Neural progenitor cell (in vitro differentiated cells): Measurements from ENCODE around the gene KIF5B. TPM values are rescaled to one million over a fixed set of nuclear protein-coding genes. Genes with fewer than 3 reads are reported as not detected.

Experiments
- DNase-seq: peaks from one replicate; pipeline ENCODE4 v3.0.0-alpha.2; 2016; ENCODE audit warnings: low spot score
- H2AFZ ChIP-seq: fragments of 200-600 bp; sonication (generic); replicated peaks from 2 replicates; pipeline ENCODE4 v1.6.1; 2016; ENCODE audit warnings: antibody characterized with exemption
- H3F3A ChIP-seq: fragments of 200-600 bp; sonication (generic); 2 replicates; pipeline ENCODE4 v1.6.1; 2016; ENCODE audit warnings: antibody characterized with exemption, low read depth
- H3K27ac ChIP-seq: fragments of 200-600 bp; sonication (generic); 2 replicates; pipeline ENCODE4 v1.5.1; 2016; ENCODE audit warnings: mild to moderate bottlenecking
- H3K27me3 ChIP-seq: fragments of 200-600 bp; sonication (generic); 2 replicates; pipeline ENCODE4 v1.6.1; 2016; ENCODE audit warnings: mild to moderate bottlenecking, moderate library complexity
- H3K36me3 ChIP-seq: fragments of 200-600 bp; sonication (generic); 2 replicates; pipeline ENCODE4 v1.5.1; 2016
- H3K4me1 ChIP-seq: fragments of 200-600 bp; sonication (generic); 2 replicates; pipeline ENCODE4 v1.6.1; 2016; ENCODE audit warnings: mixed run types
- H3K4me2 ChIP-seq: fragments of 200-600 bp; sonication (generic); 2 replicates; pipeline ENCODE4 v1.6.1; 2016
- H3K4me3 ChIP-seq: fragments of 200-600 bp; sonication (generic); 2 replicates; pipeline ENCODE4 v1.5.1; 2016
- H3K79me2 ChIP-seq: fragments of 200-600 bp; sonication (generic); 2 replicates; pipeline ENCODE4 v1.6.1; 2016; ENCODE audit warnings: low read depth
- H3K9ac ChIP-seq: fragments of 200-600 bp; sonication (generic); 2 replicates; pipeline ENCODE4 v1.6.1; 2016
- H3K9me3 ChIP-seq: fragments of 200-600 bp; sonication (generic); 2 replicates; pipeline ENCODE4 v1.5.1; 2016; ENCODE audit warnings: low read depth
- H4K20me1 ChIP-seq: fragments of 200-600 bp; sonication (generic); 2 replicates; pipeline ENCODE4 v1.6.1; 2016; ENCODE audit warnings: low read depth
- H3K27ac Mint-ChIP-seq: 3 replicates; pipeline ENCODE4 v1.8.0; 2021; ENCODE audit warnings: mixed read lengths
- H3K27me3 Mint-ChIP-seq: 2 replicates; pipeline ENCODE4 v1.8.0; 2022; ENCODE audit warnings: low read depth, mild to moderate bottlenecking, inconsistent platforms, moderate library complexity, mixed read lengths; ENCODE audit not compliant: insufficient read depth
- H3K36me3 Mint-ChIP-seq: 3 replicates; pipeline ENCODE4 v1.8.0; 2021; ENCODE audit warnings: mixed read lengths
- H3K4me1 Mint-ChIP-seq: 3 replicates; pipeline ENCODE4 v1.8.0; 2021; ENCODE audit warnings: mixed read lengths
- H3K4me3 Mint-ChIP-seq: 3 replicates; pipeline ENCODE4 v1.8.0; 2021; ENCODE audit warnings: mild to moderate bottlenecking, moderate library complexity, mixed read lengths
- H3K9me3 Mint-ChIP-seq: 3 replicates; pipeline ENCODE4 v1.8.0; 2020; ENCODE audit warnings: mixed read lengths
- EZH2 ChIP-seq: fragments of 200-600 bp; sonication (generic); IDR thresholded peaks from 2 replicates; pipeline ENCODE4 v1.6.1; 2017; ENCODE audit warnings: antibody characterized with exemption, mild to moderate bottlenecking, moderate library complexity
- EZH2phosphoT487 ChIP-seq: fragments of 200-600 bp; sonication (generic); IDR thresholded peaks from 2 replicates; pipeline ENCODE4 v1.6.1; 2017; ENCODE audit warnings: antibody characterized with exemption
- total RNA-seq: library from RNA; depleted of rRNA; stranded (reverse); fragments of >200 nt; gene quantifications from 2 replicates; pipeline ENCODE4 v1.2.3, GENCODE V29; 2015; ENCODE audit warnings: low replicate concordance
- TF ChIP-seq, protein P1 (sequence below): fragments of 200-600 bp; sonication (generic); IDR thresholded peaks from 2 replicates; pipeline ENCODE4 v1.5.1; 2017; ENCODE audit warnings: antibody characterized with exemption, mild to moderate bottlenecking

KIF5B gene
- total RNA-seq, 1 donor from 2014 or later: 131 TPM

- no peaks in the 10 kb centered on the region for H3F3A ChIP-seq
- H3K27me3 Mint-ChIP-seq: peaks cover 5% of the 10 kb centered on the region
- H2AFZ ChIP-seq: no peak overlapping the region
- no peak overlapping the region for H3K4me3 ChIP-seq
- no peaks in the 10 kb centered on the region for H3K36me3 ChIP-seq
- no peak overlapping the region for H3K4me3 Mint-ChIP-seq
- TF ChIP-seq, protein P1, sequence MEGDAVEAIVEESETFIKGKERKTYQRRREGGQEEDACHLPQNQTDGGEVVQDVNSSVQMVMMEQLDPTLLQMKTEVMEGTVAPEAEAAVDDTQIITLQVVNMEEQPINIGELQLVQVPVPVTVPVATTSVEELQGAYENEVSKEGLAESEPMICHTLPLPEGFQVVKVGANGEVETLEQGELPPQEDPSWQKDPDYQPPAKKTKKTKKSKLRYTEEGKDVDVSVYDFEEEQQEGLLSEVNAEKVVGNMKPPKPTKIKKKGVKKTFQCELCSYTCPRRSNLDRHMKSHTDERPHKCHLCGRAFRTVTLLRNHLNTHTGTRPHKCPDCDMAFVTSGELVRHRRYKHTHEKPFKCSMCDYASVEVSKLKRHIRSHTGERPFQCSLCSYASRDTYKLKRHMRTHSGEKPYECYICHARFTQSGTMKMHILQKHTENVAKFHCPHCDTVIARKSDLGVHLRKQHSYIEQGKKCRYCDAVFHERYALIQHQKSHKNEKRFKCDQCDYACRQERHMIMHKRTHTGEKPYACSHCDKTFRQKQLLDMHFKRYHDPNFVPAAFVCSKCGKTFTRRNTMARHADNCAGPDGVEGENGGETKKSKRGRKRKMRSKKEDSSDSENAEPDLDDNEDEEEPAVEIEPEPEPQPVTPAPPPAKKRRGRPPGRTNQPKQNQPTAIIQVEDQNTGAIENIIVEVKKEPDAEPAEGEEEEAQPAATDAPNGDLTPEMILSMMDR: no peak
- TF ChIP-seq EZH2 (no peak), EZH2phosphoT487 (no peak)
- H3K79me2 ChIP-seq: no peaks in the 10 kb centered on the region
- no peak overlapping the region for H3K4me2 ChIP-seq
- peaks cover 8% of the 10 kb centered on the region for H3K4me1 Mint-ChIP-seq
- no peaks in the 10 kb centered on the region for H3K27me3 ChIP-seq
- no peaks in the 10 kb centered on the region for H3K9me3 ChIP-seq
- no peak overlapping the region for H3K27ac Mint-ChIP-seq
- H3K36me3 Mint-ChIP-seq: no peaks in the 10 kb centered on the region
- H3K9me3 Mint-ChIP-seq: no peaks in the 10 kb centered on the region
- no peak for DNase-seq
- peaks cover 4% of the 10 kb centered on the region for H3K4me1 ChIP-seq
- H4K20me1 ChIP-seq: no peaks in the 10 kb centered on the region
- no peak overlapping the region for H3K9ac ChIP-seq
- no peak overlapping the region for H3K27ac ChIP-seq
Observed at GRCh38 chr10:32061440-32061839, 5.2 kb upstream of the KIF5B start.

DNA sequence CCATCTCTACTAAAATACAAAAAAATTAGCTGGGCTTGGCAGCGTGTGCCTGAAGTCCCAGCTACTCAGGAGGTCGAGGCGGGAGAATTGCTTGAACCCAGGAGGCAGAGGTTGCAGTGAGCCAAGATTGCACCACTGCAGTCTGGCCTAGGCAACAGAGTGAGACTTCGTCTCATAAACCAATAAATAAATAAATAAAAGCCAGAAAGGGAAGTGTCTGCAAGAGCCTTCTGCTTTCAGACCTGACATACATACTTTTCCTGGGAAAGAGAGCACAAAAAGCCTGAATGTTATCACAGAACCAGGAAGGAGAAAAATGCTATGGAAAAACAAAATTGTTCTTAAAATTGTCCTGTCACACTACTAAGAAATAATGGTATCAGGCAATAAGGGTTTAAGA lies 4.1 kb upstream of the KIF5B start:
- Mint-ChIP-seq H3K9me3 (no peaks in the 10 kb centered on the region), H3K4me3 (no peak overlapping the region), H3K4me1 (peaks cover 8% of the 10 kb centered on the region), H3K36me3 (no peaks in the 10 kb centered on the region), H3K27me3 (peaks cover 5% of the 10 kb centered on the region), H3K27ac (no peak overlapping the region)
- Histone ChIP-seq H2AFZ (no peak overlapping the region), H3K4me3 (no peak overlapping the region), H3K9me3 (no peaks in the 10 kb centered on the region), H3K79me2 (peaks cover 9% of the 10 kb centered on the region), H3K27me3 (no peaks in the 10 kb centered on the region), H3K36me3 (no peaks in the 10 kb centered on the region), H3K4me1 (peaks cover 4% of the 10 kb centered on the region), H3K4me2 (no peak overlapping the region), H3K27ac (no peak overlapping the region), H3K9ac (no peak overlapping the region), H3F3A (no peaks in the 10 kb centered on the region), H4K20me1 (peaks cover 4% of the 10 kb centered on the region)
- no peak for DNase-seq
- TF ChIP-seq, protein P1: no peak
- TF ChIP-seq EZH2 (no peak), EZH2phosphoT487 (no peak)

GRCh38 chr10:32059472-32059871 lies 3.2 kb upstream of the KIF5B start:
- DNase-seq: no peak
- no peaks in the 10 kb centered on the region for H3K9me3 ChIP-seq
- H4K20me1 ChIP-seq: peaks cover 13% of the 10 kb centered on the region
- H3K4me1 ChIP-seq: peaks cover 4% of the 10 kb centered on the region
- H3F3A ChIP-seq: no peaks in the 10 kb centered on the region
- no peaks in the 10 kb centered on the region for H3K27me3 ChIP-seq
- H3K4me1 Mint-ChIP-seq: peaks cover 11% of the 10 kb centered on the region
- peaks cover 18% of the 10 kb centered on the region for H3K79me2 ChIP-seq
- H3K36me3 ChIP-seq: no peaks in the 10 kb centered on the region
- no peak overlapping the region for H3K9ac ChIP-seq
- no peak overlapping the region for H3K4me2 ChIP-seq
- TF ChIP-seq EZH2phosphoT487 (no peak), EZH2 (no peak)
- TF ChIP-seq, protein P1: no peak
- H3K27ac ChIP-seq: no peak overlapping the region
- no peaks in the 10 kb centered on the region for H3K9me3 Mint-ChIP-seq
- H2AFZ ChIP-seq: no peak overlapping the region
- H3K4me3 Mint-ChIP-seq: no peak overlapping the region
- no peak overlapping the region for H3K27ac Mint-ChIP-seq
- H3K4me3 ChIP-seq: no peak overlapping the region
- no peaks in the 10 kb centered on the region for H3K36me3 Mint-ChIP-seq
- H3K27me3 Mint-ChIP-seq: peaks cover 5% of the 10 kb centered on the region

DNA sequence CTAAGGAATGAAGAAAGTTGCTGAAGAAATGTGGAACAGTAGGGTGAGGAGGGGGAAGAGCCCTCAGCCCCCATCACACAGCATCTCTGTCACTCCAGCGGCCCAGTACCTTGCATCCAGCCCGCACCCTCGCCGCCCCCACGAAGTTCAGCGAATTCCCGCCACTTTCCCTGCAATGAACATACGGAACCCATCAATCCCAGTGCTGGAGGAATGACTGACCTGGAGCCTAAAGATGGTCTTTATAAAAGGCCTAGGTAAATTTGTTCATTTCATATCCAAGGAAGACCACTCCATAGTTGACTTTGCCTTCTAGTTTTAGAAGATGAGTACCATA lies 779 bp upstream of the KIF5B start:
- no peak overlapping the region for H3K27ac ChIP-seq
- no peaks in the 10 kb centered on the region for H3K9me3 ChIP-seq
- H3K36me3 Mint-ChIP-seq: peaks cover 2% of the 10 kb centered on the region
- H3K27me3 Mint-ChIP-seq: peaks cover 2% of the 10 kb centered on the region
- no peak for TF ChIP-seq EZH2phosphoT487
- no peak for TF ChIP-seq EZH2
- TF ChIP-seq, protein P1: no peak
- no peaks in the 10 kb centered on the region for H3K36me3 ChIP-seq
- H4K20me1 ChIP-seq: peaks cover 37% of the 10 kb centered on the region
- no peak overlapping the region for H3K9ac ChIP-seq
- peak overlapping the region; percentile 90 for H3K4me2 ChIP-seq
- DNase-seq: no peak
- H2AFZ ChIP-seq: peak overlapping the region; percentile 97
- no peak overlapping the region for H3K27ac Mint-ChIP-seq
- peaks cover 25% of the 10 kb centered on the region for H3K4me1 ChIP-seq
- H3K79me2 ChIP-seq: peaks cover 42% of the 10 kb centered on the region
- no peaks in the 10 kb centered on the region for H3K27me3 ChIP-seq
- no peaks in the 10 kb centered on the region for H3F3A ChIP-seq
- H3K9me3 Mint-ChIP-seq: no peaks in the 10 kb centered on the region
- H3K4me3 ChIP-seq: no peak overlapping the region
- peaks cover 24% of the 10 kb centered on the region for H3K4me1 Mint-ChIP-seq
- H3K4me3 Mint-ChIP-seq: peak overlapping the region; percentile 99
